K562 (cell line): ENCODE results near the gene OR8K5. TPM values are rescaled to one million over a fixed set of nuclear protein-coding genes. Genes with fewer than 3 reads are reported as not detected.

Experiments used
- ATAC-seq: fragments of 200-7000 bp; cut with Tn5 transposase; 3 replicates; pipeline ENCODE4 v1.9.1; 2020; ENCODE audit warnings: moderate library complexity
- BruUV-seq: library from RNA; stranded (reverse); fragments of 400-500 nt; replicated peaks from 2 replicates; lab custom pipeline; 2021; lab: Mats Ljungman, UMichigan
- CTCF ChIA-PET: fragments of 300-600 bp; formaldehyde crosslinking; extraction: SDS; loops from one replicate; lab custom pipeline; 2021; ENCODE audit warnings: low intra/inter-chr PET ratio; lab: Yijun Ruan, JAX
- POLR2A ChIA-PET: fragments of 300-600, 350-650 bp; sonication (Branson Sonifier 250); formaldehyde crosslinking; extraction: SDS; loops from one replicate; lab custom pipeline; 2021; ENCODE audit warnings: antibody characterized with exemption, inconsistent platforms; lab: Yijun Ruan, JAX
- DNase-seq, 4 experiments: peaks; one replicate each; pipeline versions ENCODE4 v3.0.0 to v3.0.0-alpha.2; 2011 to 2018; ENCODE audit warnings: low spot score in 3 of 4, mixed read lengths in 3 of 4; ENCODE audit errors: extremely low read depth in 1 of 4
- FAIRE-seq: peaks from 2 replicates; lab custom pipeline; 2011; peaks lifted over from hg19 to GRCh38; lab: Jason Lieb, UNC
- H2AFZ ChIP-seq: 2 replicates; pipeline ENCODE4 v1.6.0; 2011; ENCODE audit warnings: low read depth, low read length, control low read depth, inconsistent platforms
- H3K27ac ChIP-seq: fragments of 200-600 bp; 3 replicates; pipeline ENCODE4 v1.8.0; 2011; ENCODE audit warnings: low read depth, mild to moderate bottlenecking, control low read depth, inconsistent platforms, low read length, moderate library complexity, mixed read lengths; ENCODE audit errors: extremely low read depth
- H3K27me3 ChIP-seq, 2 experiments: fragments of 300-600 bp in 1 of 2; 2 replicates in 1 of 2; 3 replicates in 1 of 2; pipeline versions ENCODE4 v1.6.0 to v1.8.0; 2011; ENCODE audit warnings: inconsistent platforms in 2 of 2, low read length in 2 of 2, mild to moderate bottlenecking in 1 of 2, mixed read lengths in 1 of 2, moderate library complexity in 1 of 2; ENCODE audit not compliant: control insufficient read depth in 2 of 2, insufficient read depth in 2 of 2
- H3K36me3 ChIP-seq: fragments of 300-600 bp; 3 replicates; pipeline ENCODE4 v1.8.0; 2011; ENCODE audit warnings: mild to moderate bottlenecking, low read length, inconsistent platforms; ENCODE audit not compliant: control insufficient read depth, insufficient read depth
- H3K4me1 ChIP-seq, 2 experiments: fragments of 200-600 bp in 1 of 2; replicated peaks in 1 of 2; 2 replicates in 1 of 2; 3 replicates in 1 of 2; pipeline versions ENCODE4 v1.5.1 to v1.8.0; 2011; ENCODE audit warnings: inconsistent platforms in 2 of 2, low read length in 2 of 2, mild to moderate bottlenecking in 1 of 2, mixed read lengths in 1 of 2, moderate library complexity in 1 of 2; ENCODE audit not compliant: control insufficient read depth in 2 of 2, insufficient read depth in 2 of 2
- H3K4me2 ChIP-seq: 2 replicates; pipeline ENCODE4 v1.6.1; 2011; ENCODE audit warnings: low read length, control low read depth, inconsistent platforms, mixed read lengths; ENCODE audit not compliant: insufficient read depth
- H3K4me3 ChIP-seq: fragments of 200-600 bp; sonication (generic), shearing (Covaris generic); 2 replicates; pipeline ENCODE4 v1.5.1; 2016; ENCODE audit warnings: control low read depth, inconsistent platforms
- H3K79me2 ChIP-seq: fragments of 200-600 bp; 3 replicates; pipeline ENCODE4 v1.8.0; 2011; ENCODE audit warnings: low read length, inconsistent platforms; ENCODE audit not compliant: control insufficient read depth, insufficient read depth
- H3K9ac ChIP-seq, 2 experiments: 2 replicates each; pipeline versions ENCODE4 v1.6.0 to v1.6.1; 2011; ENCODE audit warnings: low read depth in 2 of 2, low read length in 2 of 2, control low read depth in 1 of 2, inconsistent platforms in 1 of 2, mild to moderate bottlenecking in 1 of 2, mixed read lengths in 1 of 2; ENCODE audit not compliant: insufficient read depth in 1 of 2
- H3K9me1 ChIP-seq: one replicate; pipeline ENCODE4 v1.6.0; 2011; ENCODE audit warnings: inconsistent platforms, mild to moderate bottlenecking, low read length, moderate library complexity; ENCODE audit not compliant: control insufficient read depth, insufficient read depth
- H3K9me3 ChIP-seq: replicated peaks from 2 replicates; pipeline ENCODE4 v1.5.1; 2011; ENCODE audit warnings: low read depth, low read length, inconsistent platforms; ENCODE audit not compliant: control insufficient read depth, insufficient read depth
- H4K20me1 ChIP-seq: replicated peaks from 2 replicates; pipeline ENCODE4 v1.6.1; 2011; ENCODE audit warnings: low read length, inconsistent platforms, mixed read lengths; ENCODE audit not compliant: control insufficient read depth, insufficient read depth
- C11orf30 ChIP-seq: fragments of 450-650 bp; IDR thresholded peaks from 2 replicates; pipeline ENCODE4 v1.6.1; 2016; ENCODE audit warnings: low read depth, mild to moderate bottlenecking
- MAFF ChIP-seq: IDR thresholded peaks from 2 replicates; pipeline ENCODE4 v1.6.1; 2012; ENCODE audit warnings: low read length, improper control_type of control experiment
- MAFG ChIP-seq: fragments of 450-650 bp; conservative IDR thresholded peaks from 2 replicates; pipeline ENCODE4 v1.6.1; 2016; ENCODE audit warnings: missing genetic modification characterization, missing compliant biosample characterization
- MAFK ChIP-seq: IDR thresholded peaks from 2 replicates; pipeline ENCODE4 v1.6.1; 2011; ENCODE audit warnings: low read length, improper control_type of control experiment
- ZNF311 ChIP-seq: fragments of 250-450 bp; sonication (Bioruptor Pico); IDR thresholded peaks from 2 replicates; pipeline ENCODE4 v1.4.0; 2020; ENCODE audit warnings: mild to moderate bottlenecking, moderate library complexity
- ZNF316 ChIP-seq: fragments of 450-650 bp; IDR thresholded peaks from 2 replicates; pipeline ENCODE4 v1.6.1; 2016
- WGBS: fragments of 100-300 bp; shearing (Covaris generic); methylation state at CpG from one replicate; pipeline ENCODE4 v1.1.6; 2016; ENCODE audit warnings: low coverage, mixed read lengths; ENCODE audit not compliant: insufficient coverage; ENCODE audit errors: missing lambda C conversion rate; 5-methylcytosine and 5-hydroxymethylcytosine counted together
- in situ Hi-C: fragments of 300-500 bp; cut with MboI; formaldehyde crosslinking; loops from 4 replicates; pipeline ENCODE4 v1.15.0; 2018; ENCODE audit warnings: inconsistent platforms, mixed read lengths
- intact Hi-C: fragments of 100-400 bp; cut with micrococcal nuclease; formaldehyde crosslinking; loops from 2 replicates; pipeline ENCODE4 v1.14.2; 2022
- polyA plus RNA-seq, 8 experiments: library from polyadenylated mRNA; depleted of rRNA in 4 of 8; stranded (reverse) in 5 of 8; unstranded in 3 of 8; fragments of >200 nt; fragmentation: Nextera tagmentation in 2 of 8; fragmentation: Illumina TruSeq in 1 of 8; extraction: Ambion mirVana in 2 of 8; extraction: Trizol in 1 of 8; gene quantifications; 2 replicates each; pipeline versions ENCODE4 v1.2.1 to v1.2.3, GENCODE V29; 2011 to 2014; ENCODE audit warnings: inconsistent platforms in 1 of 8, missing spikeins in 1 of 8
- total RNA-seq, 7 experiments: library from RNA; depleted of rRNA in 6 of 7; stranded (reverse); fragments of >200 nt in 6 of 7; fragmentation: Illumina TruSeq in 2 of 7; extraction: Trizol in 2 of 7; gene quantifications; 2 replicates each; pipeline versions ENCODE4 v1.2.1 to v1.2.3, GENCODE V29; 2011 to 2021; ENCODE audit warnings: low replicate concordance in 1 of 7
- TF ChIP-seq, protein P1 (sequence below): fragments of 450-650 bp; formaldehyde crosslinking; conservative IDR thresholded peaks from 2 replicates; pipeline ENCODE4 v1.4.0; 2022; ENCODE audit warnings: mild to moderate bottlenecking, missing genetic modification characterization
- TF ChIP-seq, protein P2 (sequence below): fragments of 250-450 bp; sonication (Bioruptor Pico); IDR thresholded peaks from 2 replicates; pipeline ENCODE4 v1.5.0; 2020; ENCODE audit warnings: mild to moderate bottlenecking, borderline replicate concordance

The OR8K5 gene
- total and polyA plus RNA-seq, 9 of the 15 experiments (the other 6 are each of a cell fraction or from before 2014, with no cell fraction given), result not detected

DNA sequence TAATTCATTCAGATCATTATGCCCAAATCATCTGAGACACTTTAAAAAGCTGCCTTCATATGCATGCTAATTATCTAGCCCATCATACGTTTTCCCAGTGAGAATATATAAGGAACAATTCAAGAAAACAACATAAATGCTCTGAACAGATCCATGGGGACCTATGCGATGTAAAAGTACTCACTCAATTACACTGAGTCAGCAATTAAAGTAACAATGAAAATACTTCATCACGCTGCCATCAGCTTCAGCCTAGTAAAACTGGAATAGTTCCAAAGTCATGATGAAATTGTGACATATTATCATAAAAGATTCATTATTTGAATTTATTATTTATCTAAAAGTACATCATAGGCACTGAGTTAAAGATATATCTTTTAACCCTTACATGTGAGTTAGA is 3.7 kb upstream of the OR8K5 start:
- no peaks in the 10 kb centered on the region for H3K4me1 ChIP-seq

More for the DNA sequence above, 3.7 kb upstream of the OR8K5 start:
- no peak for FAIRE-seq
- Histone ChIP-seq H2AFZ (no peak overlapping the region), H3K4me3 (no peak overlapping the region), H3K9me1 (no peaks in the 10 kb centered on the region), H3K9me3 (no peaks in the 10 kb centered on the region; the same call in 1 of the 2 replicates), H3K36me3 (no peaks in the 10 kb centered on the region), H3K4me2 (no peak overlapping the region), H3K27me3 (no peaks in the 10 kb centered on the region), H4K20me1 (no peaks in the 10 kb centered on the region), H3K9ac (no peak overlapping the region), H3K27ac (no peak overlapping the region), H3K79me2 (no peaks in the 10 kb centered on the region)
- 0% methylated on average over 3 of the region's 3 CpGs for WGBS
- no peak for DNase-seq
- in situ Hi-C loops (no loop called here), intact Hi-C loops (loop anchor here (10.0 kb wide), 1 partner anchor 59 kb away; the partner anchor contains the start of gene OR8H2)
- ChIA-PET POLR2A (no interaction called here), CTCF (no interaction called here)
- TF ChIP-seq, protein P1, sequence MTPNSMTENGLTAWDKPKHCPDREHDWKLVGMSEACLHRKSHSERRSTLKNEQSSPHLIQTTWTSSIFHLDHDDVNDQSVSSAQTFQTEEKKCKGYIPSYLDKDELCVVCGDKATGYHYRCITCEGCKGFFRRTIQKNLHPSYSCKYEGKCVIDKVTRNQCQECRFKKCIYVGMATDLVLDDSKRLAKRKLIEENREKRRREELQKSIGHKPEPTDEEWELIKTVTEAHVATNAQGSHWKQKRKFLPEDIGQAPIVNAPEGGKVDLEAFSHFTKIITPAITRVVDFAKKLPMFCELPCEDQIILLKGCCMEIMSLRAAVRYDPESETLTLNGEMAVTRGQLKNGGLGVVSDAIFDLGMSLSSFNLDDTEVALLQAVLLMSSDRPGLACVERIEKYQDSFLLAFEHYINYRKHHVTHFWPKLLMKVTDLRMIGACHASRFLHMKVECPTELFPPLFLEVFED (CRISPR knock-in tag), result no peak
- TF ChIP-seq ZNF316 (peak; percentile 71), MAFG (peak; percentile 65), ZNF311 (CRISPR knock-in tag) (no peak), MAFK (peak; percentile 81), MAFF (peak; percentile 82), C11orf30 (peak; percentile 41; the same call in 1 of the 2 replicates)
- TF ChIP-seq, protein P2, sequence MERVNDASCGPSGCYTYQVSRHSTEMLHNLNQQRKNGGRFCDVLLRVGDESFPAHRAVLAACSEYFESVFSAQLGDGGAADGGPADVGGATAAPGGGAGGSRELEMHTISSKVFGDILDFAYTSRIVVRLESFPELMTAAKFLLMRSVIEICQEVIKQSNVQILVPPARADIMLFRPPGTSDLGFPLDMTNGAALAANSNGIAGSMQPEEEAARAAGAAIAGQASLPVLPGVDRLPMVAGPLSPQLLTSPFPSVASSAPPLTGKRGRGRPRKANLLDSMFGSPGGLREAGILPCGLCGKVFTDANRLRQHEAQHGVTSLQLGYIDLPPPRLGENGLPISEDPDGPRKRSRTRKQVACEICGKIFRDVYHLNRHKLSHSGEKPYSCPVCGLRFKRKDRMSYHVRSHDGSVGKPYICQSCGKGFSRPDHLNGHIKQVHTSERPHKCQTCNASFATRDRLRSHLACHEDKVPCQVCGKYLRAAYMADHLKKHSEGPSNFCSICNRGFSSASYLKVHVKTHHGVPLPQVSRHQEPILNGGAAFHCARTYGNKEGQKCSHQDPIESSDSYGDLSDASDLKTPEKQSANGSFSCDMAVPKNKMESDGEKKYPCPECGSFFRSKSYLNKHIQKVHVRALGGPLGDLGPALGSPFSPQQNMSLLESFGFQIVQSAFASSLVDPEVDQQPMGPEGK (CRISPR knock-in tag), result no peak
- ATAC-seq, result no peak
- no TSS peak for BruUV-seq
